ENCODE results near the gene SRPX. TPM values are rescaled to one million over a fixed set of nuclear protein-coding genes. Genes with fewer than 3 reads are reported as not detected.

Gene SRPX
- total RNA-seq, 1 donor from 2014 or later: 9.2 TPM

DNA sequence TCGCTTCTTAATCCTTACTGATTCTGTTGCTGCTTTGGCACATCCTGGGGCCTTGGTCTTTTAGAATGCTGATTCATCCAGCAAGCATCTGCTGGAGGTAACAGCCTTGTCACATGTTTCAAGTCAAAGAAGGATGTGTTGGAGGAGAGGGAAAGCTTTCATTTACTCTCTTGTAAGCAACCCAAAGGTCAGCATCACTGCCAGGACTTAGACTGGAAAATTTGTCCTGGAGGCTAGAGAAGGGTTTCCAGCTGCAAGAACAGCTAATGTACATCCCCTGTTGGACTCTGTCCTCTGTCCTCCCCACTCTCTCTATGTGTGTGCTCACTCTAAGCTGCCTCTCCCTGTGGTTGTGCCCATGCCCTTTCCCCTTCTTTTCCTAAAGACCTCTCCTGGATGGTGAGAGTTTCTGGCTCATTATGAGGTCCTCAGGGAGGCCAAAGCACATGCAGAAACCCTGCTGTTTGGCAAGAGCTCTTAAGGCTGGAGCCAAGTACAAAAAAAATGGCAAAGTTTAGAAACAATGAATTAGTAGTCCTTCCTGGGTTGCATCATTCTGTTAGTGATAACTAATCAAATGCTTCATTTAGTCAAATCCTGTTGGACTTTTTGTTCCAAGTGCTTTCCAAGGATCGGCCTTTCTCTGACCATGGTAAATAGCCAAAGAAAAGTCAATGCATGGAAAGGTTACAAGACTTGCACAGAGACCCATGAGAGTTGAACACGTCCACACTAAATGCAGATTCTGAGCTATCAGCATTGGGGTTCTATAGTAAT, 13.4 kb upstream of the SRPX start:
- TF ChIP-seq, protein P1, sequence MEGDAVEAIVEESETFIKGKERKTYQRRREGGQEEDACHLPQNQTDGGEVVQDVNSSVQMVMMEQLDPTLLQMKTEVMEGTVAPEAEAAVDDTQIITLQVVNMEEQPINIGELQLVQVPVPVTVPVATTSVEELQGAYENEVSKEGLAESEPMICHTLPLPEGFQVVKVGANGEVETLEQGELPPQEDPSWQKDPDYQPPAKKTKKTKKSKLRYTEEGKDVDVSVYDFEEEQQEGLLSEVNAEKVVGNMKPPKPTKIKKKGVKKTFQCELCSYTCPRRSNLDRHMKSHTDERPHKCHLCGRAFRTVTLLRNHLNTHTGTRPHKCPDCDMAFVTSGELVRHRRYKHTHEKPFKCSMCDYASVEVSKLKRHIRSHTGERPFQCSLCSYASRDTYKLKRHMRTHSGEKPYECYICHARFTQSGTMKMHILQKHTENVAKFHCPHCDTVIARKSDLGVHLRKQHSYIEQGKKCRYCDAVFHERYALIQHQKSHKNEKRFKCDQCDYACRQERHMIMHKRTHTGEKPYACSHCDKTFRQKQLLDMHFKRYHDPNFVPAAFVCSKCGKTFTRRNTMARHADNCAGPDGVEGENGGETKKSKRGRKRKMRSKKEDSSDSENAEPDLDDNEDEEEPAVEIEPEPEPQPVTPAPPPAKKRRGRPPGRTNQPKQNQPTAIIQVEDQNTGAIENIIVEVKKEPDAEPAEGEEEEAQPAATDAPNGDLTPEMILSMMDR (IDR thresholded peaks at IDR 0.05; ENCODE audit: partially characterized antibody, unreplicated experiment): no peak
- Mint-ChIP-seq H3K27ac (ENCODE audit: unreplicated experiment) (no peak overlapping the region), H3K36me3 (ENCODE audit: unreplicated experiment) (no peaks in the 10 kb centered on the region), H3K9me3 (ENCODE audit: unreplicated experiment) (no peaks in the 10 kb centered on the region), H3K4me1 (ENCODE audit: low read depth, unreplicated experiment) (no peaks in the 10 kb centered on the region), H3K4me3 (ENCODE audit: unreplicated experiment) (no peak overlapping the region), H3K27me3 (ENCODE audit: unreplicated experiment) (no peaks in the 10 kb centered on the region)
- DNase-seq: no peak

DNA sequence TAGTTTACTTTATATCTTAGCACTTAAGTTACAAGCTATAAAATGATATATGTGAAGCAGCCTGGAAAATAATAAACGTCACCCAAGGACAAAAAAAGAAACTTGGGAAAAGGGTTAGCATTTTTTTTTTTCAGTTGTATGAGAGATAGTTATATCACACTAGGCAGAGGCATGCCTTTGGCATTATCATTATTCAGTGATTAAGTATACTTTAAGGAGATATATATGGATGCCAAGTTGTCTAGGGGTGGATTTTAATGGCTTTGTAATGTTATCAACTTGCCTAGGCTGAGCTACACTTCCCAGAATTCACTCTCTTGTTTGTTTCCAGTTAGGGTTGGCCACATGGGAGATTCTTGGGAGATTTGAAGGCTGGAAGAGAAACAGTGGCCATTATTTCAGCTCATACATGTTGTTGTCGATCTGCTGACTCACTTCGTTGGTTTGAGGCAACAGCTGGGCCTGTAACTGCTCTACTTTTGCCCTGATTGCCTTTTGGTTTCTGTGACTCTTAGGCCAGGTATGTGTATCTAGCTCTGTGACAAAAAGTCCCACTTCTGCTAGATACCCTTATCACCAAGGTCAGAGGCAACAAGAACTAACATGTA, 11.5 kb upstream of the SRPX start:
- Mint-ChIP-seq H3K27ac (ENCODE audit: unreplicated experiment) (no peak overlapping the region), H3K4me3 (ENCODE audit: unreplicated experiment) (no peak overlapping the region), H3K4me1 (ENCODE audit: low read depth, unreplicated experiment) (no peaks in the 10 kb centered on the region), H3K36me3 (ENCODE audit: unreplicated experiment) (no peaks in the 10 kb centered on the region), H3K9me3 (ENCODE audit: unreplicated experiment) (no peaks in the 10 kb centered on the region), H3K27me3 (ENCODE audit: unreplicated experiment) (no peaks in the 10 kb centered on the region)
- DNase-seq: no peak
- TF ChIP-seq, protein P1 (IDR thresholded peaks at IDR 0.05; ENCODE audit: partially characterized antibody, unreplicated experiment): no peak

DNA sequence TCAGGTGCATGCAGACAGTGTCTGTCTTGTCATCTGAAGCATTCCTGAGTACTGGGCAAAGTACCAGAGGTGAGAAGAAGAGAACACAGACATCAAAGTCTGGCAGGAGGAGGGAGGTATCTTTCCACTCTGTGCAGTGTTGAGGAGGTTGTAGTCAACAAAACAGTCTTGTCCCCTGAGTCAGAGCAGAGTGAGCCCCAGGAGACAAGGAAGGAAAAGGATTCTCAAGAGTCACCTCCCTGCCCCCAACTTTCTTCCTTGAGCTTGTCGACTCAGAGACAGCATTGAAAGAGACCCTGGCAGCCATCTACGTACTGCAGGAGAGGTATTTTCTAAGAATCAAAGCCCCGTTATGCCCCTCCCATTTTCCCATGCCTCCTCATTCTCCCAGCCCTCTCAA, 4.4 kb upstream of the SRPX start:
- H3K9me3 Mint-ChIP-seq (ENCODE audit: unreplicated experiment): no peaks in the 10 kb centered on the region
- H3K4me1 Mint-ChIP-seq (ENCODE audit: low read depth, unreplicated experiment): no peaks in the 10 kb centered on the region
- DNase-seq: no peak
- no peaks in the 10 kb centered on the region for H3K27me3 Mint-ChIP-seq (ENCODE audit: unreplicated experiment)
- no peak overlapping the region for H3K27ac Mint-ChIP-seq (ENCODE audit: unreplicated experiment)
- TF ChIP-seq, protein P1 (IDR thresholded peaks at IDR 0.05; ENCODE audit: partially characterized antibody, unreplicated experiment): no peak
- no peaks in the 10 kb centered on the region for H3K36me3 Mint-ChIP-seq (ENCODE audit: unreplicated experiment)
- H3K4me3 Mint-ChIP-seq (ENCODE audit: unreplicated experiment): no peak overlapping the region

DNA sequence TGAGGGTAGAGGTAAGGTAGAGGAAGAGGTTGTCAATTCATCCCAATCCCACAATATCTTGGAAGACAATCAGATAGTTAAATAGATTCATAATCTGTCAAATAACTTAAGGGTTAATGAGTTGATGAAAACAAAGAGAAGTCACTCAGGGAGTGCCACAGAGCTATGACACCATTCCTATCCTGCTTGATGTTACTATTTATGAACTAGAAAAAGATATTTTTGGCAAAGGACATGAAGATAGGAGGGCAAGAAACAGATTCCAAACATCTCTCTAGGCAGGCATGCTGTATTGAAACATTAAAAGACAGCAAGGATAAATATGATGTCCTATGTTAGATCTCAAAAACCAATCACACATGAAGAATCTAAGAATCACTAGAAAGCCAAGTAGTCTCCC, 3.5 kb upstream of the SRPX start:
- peaks cover 3% of the 10 kb centered on the region for H3K4me1 Mint-ChIP-seq (ENCODE audit: low read depth, unreplicated experiment)
- H3K36me3 Mint-ChIP-seq (ENCODE audit: unreplicated experiment): no peaks in the 10 kb centered on the region
- H3K27me3 Mint-ChIP-seq (ENCODE audit: unreplicated experiment): no peaks in the 10 kb centered on the region
- DNase-seq: no peak
- H3K27ac Mint-ChIP-seq (ENCODE audit: unreplicated experiment): no peak overlapping the region
- H3K4me3 Mint-ChIP-seq (ENCODE audit: unreplicated experiment): no peak overlapping the region
- TF ChIP-seq, protein P1 (IDR thresholded peaks at IDR 0.05; ENCODE audit: partially characterized antibody, unreplicated experiment): no peak
- H3K9me3 Mint-ChIP-seq (ENCODE audit: unreplicated experiment): no peaks in the 10 kb centered on the region

DNA sequence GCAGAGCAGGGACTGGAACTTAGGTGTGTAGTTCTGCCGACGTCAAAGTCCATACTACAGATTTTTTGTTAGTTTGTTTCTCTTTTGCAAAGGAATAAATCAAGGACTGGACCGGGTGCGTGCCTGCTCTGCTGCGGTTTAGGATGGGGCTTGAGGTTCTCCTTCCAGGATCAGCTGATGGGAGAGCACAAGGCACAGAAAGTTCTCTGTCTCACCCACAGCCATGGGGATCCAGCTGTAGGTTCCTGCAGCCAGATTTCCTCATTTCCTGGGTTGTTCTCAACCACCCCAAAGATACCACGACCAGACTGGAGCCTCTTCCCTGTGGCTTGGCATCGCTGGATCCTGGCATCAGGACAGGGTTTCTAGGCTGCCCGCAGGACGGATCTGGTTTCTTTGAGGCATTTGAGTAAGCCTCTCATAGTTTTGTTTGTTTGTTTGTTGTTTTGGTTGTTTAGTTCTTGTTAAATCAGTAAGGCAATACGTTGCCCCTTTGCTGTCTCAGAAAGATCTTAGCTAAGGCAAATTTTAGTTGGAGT, 789 bp upstream of the SRPX start:
- Mint-ChIP-seq H3K36me3 (ENCODE audit: unreplicated experiment) (no peaks in the 10 kb centered on the region), H3K27me3 (ENCODE audit: unreplicated experiment) (no peaks in the 10 kb centered on the region), H3K4me3 (ENCODE audit: unreplicated experiment) (peak overlapping the region; percentile 87)

More for the DNA sequence above, 789 bp upstream of the SRPX start:
- H3K27ac Mint-ChIP-seq (ENCODE audit: unreplicated experiment): peak overlapping the region; percentile 87
- no peaks in the 10 kb centered on the region for H3K9me3 Mint-ChIP-seq (ENCODE audit: unreplicated experiment)
- no peak for DNase-seq
- TF ChIP-seq, protein P1 (IDR thresholded peaks at IDR 0.05; ENCODE audit: partially characterized antibody, unreplicated experiment): no peak
- peaks cover 7% of the 10 kb centered on the region for H3K4me1 Mint-ChIP-seq (ENCODE audit: low read depth, unreplicated experiment)
